ENCODE data around the gene TSPAN17.

DNA sequence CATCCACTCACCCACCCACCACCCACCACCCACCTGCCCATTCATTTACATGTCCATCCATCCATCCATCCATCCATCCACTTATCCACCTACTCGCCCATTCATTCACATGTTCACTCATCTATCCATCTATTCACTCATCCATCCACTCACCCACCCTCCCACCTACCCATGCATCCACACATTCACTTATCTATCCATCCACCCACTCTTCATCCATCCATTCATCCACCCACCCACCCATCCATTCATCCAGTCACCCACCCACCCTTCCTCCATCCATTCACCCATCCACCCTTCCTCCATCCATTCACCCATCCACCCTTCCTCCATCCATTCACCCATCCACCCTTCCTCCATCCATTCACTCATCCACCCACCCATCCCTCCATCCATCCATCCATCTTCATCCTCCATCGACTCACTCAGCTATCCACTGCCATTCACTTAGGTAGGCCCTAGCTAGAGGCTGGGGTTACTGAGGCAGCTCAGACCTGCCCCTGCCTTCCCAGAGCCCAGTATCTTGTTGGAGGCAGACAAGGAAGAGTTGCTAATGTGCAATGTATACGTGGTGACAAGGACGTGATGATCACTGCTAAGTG is 12.7 kb downstream of the TSPAN17 start:
- TF ChIP-seq, protein P1, sequence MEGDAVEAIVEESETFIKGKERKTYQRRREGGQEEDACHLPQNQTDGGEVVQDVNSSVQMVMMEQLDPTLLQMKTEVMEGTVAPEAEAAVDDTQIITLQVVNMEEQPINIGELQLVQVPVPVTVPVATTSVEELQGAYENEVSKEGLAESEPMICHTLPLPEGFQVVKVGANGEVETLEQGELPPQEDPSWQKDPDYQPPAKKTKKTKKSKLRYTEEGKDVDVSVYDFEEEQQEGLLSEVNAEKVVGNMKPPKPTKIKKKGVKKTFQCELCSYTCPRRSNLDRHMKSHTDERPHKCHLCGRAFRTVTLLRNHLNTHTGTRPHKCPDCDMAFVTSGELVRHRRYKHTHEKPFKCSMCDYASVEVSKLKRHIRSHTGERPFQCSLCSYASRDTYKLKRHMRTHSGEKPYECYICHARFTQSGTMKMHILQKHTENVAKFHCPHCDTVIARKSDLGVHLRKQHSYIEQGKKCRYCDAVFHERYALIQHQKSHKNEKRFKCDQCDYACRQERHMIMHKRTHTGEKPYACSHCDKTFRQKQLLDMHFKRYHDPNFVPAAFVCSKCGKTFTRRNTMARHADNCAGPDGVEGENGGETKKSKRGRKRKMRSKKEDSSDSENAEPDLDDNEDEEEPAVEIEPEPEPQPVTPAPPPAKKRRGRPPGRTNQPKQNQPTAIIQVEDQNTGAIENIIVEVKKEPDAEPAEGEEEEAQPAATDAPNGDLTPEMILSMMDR (IDR thresholded peaks at IDR 0.05), result no peak
- TF ChIP-seq EP300 (IDR thresholded peaks at IDR 0.05), result no peak
- TF ChIP-seq POLR2A (IDR thresholded peaks at IDR 0.05), result no peak
